ENCODE measurements around the gene DCT. TPM values are rescaled to one million over a fixed set of nuclear protein-coding genes. Genes with fewer than 3 reads are reported as not detected.

Gene DCT
- total RNA-seq, 4 donors from 2014 or later: 24.9 to 51.4 (median 35.6) TPM

GRCh38 chr13:94431987-94432386 is 47.5 kb downstream of the DCT start:
- intact Hi-C loops (cut with DNase I; ENCODE audit: low total_unique reads): loop anchor here (10.0 kb wide), 1 partner anchor 183 kb away; no protein-coding TSS in a partner anchor
- TF ChIP-seq CTCF (IDR thresholded peaks at IDR 0.05): no peak
- no peak for TF ChIP-seq POLR2A (IDR thresholded peaks at IDR 0.05)
- no peak for DNase-seq (ENCODE audit: low spot score in 2 of 2)
- no peak overlapping the region for H3K4me3 ChIP-seq (ENCODE audit: low read depth, poor library complexity, severe bottlenecking)

- intact Hi-C loops (cut with DNase I; ENCODE audit: low total_unique reads): loop anchor here (10.0 kb wide), 1 partner anchor 183 kb away; no protein-coding TSS in a partner anchor
- no peak for TF ChIP-seq CTCF (IDR thresholded peaks at IDR 0.05)
- TF ChIP-seq POLR2A (IDR thresholded peaks at IDR 0.05): no peak
Observed at GRCh38 chr13:94431574-94431973, 47.9 kb downstream of the DCT start.

GRCh38 chr13:94427313-94427953 is 52.0 kb downstream of the DCT start:
- intact Hi-C loops (cut with DNase I; ENCODE audit: low total_unique reads): no loop called here
- 60 to 65% methylated on average over 5 of the region's 5 CpGs for WGBS, 2 donors
- H3K4me3 ChIP-seq (ENCODE audit: low read depth, poor library complexity, severe bottlenecking): no peak overlapping the region
- DNase-seq (ENCODE audit: low spot score in 2 of 2): no peak
- TF ChIP-seq POLR2A (IDR thresholded peaks at IDR 0.05): no peak

More at GRCh38 chr13:94431574-94431973, 47.9 kb downstream of the DCT start:
- DNase-seq (ENCODE audit: low spot score in 2 of 2): no peak
- H3K4me3 ChIP-seq (ENCODE audit: low read depth, poor library complexity, severe bottlenecking): no peak overlapping the region
- WGBS, 2 donors: 75 to 82% methylated on average over 2 of the region's 2 CpGs

GRCh38 chr13:94419925-94420305 is 59.6 kb downstream of the DCT start:
- DNase-seq (ENCODE audit: low spot score in 2 of 2): no peak
- no peak for TF ChIP-seq POLR2A (IDR thresholded peaks at IDR 0.05)
- intact Hi-C loops (cut with DNase I; ENCODE audit: low total_unique reads): no loop called here
- 27 to 35% methylated on average over 1 of the region's 1 CpG for WGBS, 2 donors
- no peak overlapping the region for H3K4me3 ChIP-seq (ENCODE audit: low read depth, poor library complexity, severe bottlenecking)

GRCh38 chr13:94419304-94419924 is 60.1 kb downstream of the DCT start:
- no peak overlapping the region for H3K4me3 ChIP-seq (ENCODE audit: low read depth, poor library complexity, severe bottlenecking)
- WGBS, 2 donors: 63 to 64% methylated on average over 1 of the region's 1 CpG
- TF ChIP-seq CTCF (IDR thresholded peaks at IDR 0.05) (no peak), POLR2A (IDR thresholded peaks at IDR 0.05) (no peak)
- no peak for DNase-seq (ENCODE audit: low spot score in 2 of 2)
- intact Hi-C loops (cut with DNase I; ENCODE audit: low total_unique reads): no loop called here

GRCh38 chr13:94417294-94417693 is 62.2 kb downstream of the DCT start:
- intact Hi-C loops (cut with DNase I; ENCODE audit: low total_unique reads): no loop called here
- no peak for DNase-seq (ENCODE audit: low spot score in 2 of 2)
- TF ChIP-seq POLR2A (IDR thresholded peaks at IDR 0.05) (no peak), CTCF (IDR thresholded peaks at IDR 0.05) (no peak)
- H3K4me3 ChIP-seq (ENCODE audit: low read depth, poor library complexity, severe bottlenecking): no peak overlapping the region

All from lower leg skin (tissue), 4 donors.